WTC11 (cell line): Measurements from ENCODE around the gene PPP1R2.

Source experiments
- SP1 ChIP-seq: sonication (generic); formaldehyde crosslinking; conservative IDR thresholded peaks from 2 replicates; pipeline ENCODE4 v1.8.1; 2022; ENCODE audit warnings: missing genetic modification reagents
- TF ChIP-seq, protein P1 (sequence below): sonication (generic); formaldehyde crosslinking; IDR thresholded peaks from 2 replicates; pipeline ENCODE4 v1.8.1; 2023; ENCODE audit warnings: mild to moderate bottlenecking, moderate library complexity, missing genetic modification reagents
- TF ChIP-seq, protein P2 (sequence below): fragments of 200-600 bp; IDR thresholded peaks from 2 replicates; pipeline ENCODE4 v1.8.0; 2022; ENCODE audit warnings: antibody characterized with exemption

DNA sequence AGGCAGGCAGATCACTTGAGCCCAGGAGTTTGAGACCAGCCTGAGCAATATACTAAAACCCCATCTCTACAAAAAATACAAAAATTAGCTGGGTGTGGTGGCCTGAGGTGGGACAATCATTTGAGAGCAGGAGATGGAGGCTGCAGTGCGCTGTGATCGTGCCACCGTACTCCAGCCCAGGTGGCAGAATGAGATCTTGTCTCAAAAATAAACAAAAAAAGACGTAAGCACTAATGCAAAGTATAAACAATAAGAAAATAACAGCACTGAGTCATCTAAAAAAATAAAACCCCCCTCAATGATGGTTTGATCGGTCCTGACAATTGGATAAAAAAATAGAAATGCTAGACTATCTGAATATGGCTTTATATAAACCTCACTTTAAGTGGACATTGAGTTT lies 3.6 kb downstream of the PPP1R2 start:
- TF ChIP-seq, protein P1, sequence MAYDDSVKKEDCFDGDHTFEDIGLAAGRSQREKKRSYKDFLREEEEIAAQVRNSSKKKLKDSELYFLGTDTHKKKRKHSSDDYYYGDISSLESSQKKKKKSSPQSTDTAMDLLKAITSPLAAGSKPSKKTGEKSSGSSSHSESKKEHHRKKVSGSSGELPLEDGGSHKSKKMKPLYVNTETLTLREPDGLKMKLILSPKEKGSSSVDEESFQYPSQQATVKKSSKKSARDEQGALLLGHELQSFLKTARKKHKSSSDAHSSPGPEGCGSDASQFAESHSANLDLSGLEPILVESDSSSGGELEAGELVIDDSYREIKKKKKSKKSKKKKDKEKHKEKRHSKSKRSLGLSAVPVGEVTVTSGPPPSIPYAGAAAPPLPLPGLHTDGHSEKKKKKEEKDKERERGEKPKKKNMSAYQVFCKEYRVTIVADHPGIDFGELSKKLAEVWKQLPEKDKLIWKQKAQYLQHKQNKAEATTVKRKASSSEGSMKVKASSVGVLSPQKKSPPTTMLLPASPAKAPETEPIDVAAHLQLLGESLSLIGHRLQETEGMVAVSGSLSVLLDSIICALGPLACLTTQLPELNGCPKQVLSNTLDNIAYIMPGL (CRISPR knock-in tag) = no peak
- no peak for TF ChIP-seq SP1 (CRISPR knock-in tag)
- TF ChIP-seq, protein P2, sequence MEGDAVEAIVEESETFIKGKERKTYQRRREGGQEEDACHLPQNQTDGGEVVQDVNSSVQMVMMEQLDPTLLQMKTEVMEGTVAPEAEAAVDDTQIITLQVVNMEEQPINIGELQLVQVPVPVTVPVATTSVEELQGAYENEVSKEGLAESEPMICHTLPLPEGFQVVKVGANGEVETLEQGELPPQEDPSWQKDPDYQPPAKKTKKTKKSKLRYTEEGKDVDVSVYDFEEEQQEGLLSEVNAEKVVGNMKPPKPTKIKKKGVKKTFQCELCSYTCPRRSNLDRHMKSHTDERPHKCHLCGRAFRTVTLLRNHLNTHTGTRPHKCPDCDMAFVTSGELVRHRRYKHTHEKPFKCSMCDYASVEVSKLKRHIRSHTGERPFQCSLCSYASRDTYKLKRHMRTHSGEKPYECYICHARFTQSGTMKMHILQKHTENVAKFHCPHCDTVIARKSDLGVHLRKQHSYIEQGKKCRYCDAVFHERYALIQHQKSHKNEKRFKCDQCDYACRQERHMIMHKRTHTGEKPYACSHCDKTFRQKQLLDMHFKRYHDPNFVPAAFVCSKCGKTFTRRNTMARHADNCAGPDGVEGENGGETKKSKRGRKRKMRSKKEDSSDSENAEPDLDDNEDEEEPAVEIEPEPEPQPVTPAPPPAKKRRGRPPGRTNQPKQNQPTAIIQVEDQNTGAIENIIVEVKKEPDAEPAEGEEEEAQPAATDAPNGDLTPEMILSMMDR = no peak
